Measurements from ENCODE around the gene UEVLD. TPM values are rescaled to one million over a fixed set of nuclear protein-coding genes. Genes with fewer than 3 reads are reported as not detected.
"Not testable (repeated sequence)": the region's sequence is repeated elsewhere in the genome, so short reads cannot be mapped to it uniquely, and the experiment has no call there.

Gene UEVLD
- total RNA-seq, 4 donors from 2014 or later, result 19.5 to 37.9 (median 35.4) TPM

DNA sequence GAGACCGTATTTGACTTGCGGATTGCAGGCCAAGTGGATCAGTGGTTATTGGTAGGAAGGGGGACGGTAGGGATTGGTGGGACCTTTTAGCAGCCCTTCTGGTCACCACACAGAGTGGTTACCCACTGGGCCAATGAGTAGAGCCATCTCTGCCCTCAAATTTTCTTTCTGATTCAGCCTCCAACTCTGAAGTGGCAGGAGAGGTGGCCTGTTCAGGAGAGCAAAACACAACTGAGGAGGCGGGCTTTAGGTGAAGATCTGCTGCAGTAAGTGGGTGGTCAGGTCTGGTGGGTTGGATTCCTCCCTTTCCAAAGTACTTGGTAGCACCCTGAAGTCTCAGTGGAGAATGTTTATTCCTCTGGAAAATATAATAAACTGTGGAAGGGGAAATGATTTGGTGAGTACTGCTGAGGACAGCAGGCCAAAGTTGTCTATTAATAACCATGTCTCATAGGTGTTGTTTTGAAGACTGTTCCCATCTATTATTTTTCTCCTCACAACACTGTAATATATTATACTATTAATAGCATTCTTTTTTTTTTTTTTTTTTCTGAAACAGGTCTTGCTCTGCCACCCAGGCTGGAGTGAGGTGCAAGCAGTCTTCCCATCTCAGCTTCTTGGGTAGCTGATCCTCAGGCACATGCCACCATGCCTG lies 12.5 kb upstream of the UEVLD start:
- no peaks in the 10 kb centered on the region for H3K36me3 ChIP-seq
- intact Hi-C loops (cut with DNase I), result no loop called here

DNA sequence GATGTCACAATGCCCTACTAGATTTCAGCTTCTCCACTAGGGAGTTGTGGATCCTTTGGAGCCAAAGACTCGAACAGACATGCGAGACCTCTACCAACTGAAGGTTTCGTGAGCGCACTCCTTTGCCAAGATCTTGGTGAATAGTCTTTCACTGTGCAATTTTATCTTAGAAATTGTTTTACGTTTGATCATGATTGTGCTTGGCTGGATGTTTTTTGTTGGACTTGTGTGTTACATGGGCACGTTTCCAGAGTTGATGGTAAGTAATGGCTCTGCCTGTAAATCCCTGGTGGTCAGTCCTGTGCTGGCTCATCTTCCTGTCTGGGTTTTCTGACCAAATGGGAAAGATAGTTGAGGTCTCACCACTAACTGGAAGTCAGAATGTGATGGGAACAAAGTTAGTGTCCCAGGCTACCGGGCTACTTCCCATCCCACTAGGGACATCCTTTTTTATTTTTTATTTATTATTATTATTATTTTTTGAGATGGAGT lies 11.3 kb upstream of the UEVLD start, which contains the start of gene MISFA:
TSS of gene MISFA (plus strand) at position 51 of the 492 bp plus-strand sequence. CDS start at position 191, 140 bp downstream.
- no peak for DNase-seq

More for the DNA sequence above, 12.5 kb upstream of the UEVLD start:
- Histone ChIP-seq H3K4me3 (replicated peaks in 1 of 3) (no peak overlapping the region), H3K27ac (no peak overlapping the region), H3K4me1 (no peaks in the 10 kb centered on the region), H3K9me3 (no peaks in the 10 kb centered on the region), H3K27me3 (no peaks in the 10 kb centered on the region)
- DNase-seq, result no peak
- TF ChIP-seq, protein P1, sequence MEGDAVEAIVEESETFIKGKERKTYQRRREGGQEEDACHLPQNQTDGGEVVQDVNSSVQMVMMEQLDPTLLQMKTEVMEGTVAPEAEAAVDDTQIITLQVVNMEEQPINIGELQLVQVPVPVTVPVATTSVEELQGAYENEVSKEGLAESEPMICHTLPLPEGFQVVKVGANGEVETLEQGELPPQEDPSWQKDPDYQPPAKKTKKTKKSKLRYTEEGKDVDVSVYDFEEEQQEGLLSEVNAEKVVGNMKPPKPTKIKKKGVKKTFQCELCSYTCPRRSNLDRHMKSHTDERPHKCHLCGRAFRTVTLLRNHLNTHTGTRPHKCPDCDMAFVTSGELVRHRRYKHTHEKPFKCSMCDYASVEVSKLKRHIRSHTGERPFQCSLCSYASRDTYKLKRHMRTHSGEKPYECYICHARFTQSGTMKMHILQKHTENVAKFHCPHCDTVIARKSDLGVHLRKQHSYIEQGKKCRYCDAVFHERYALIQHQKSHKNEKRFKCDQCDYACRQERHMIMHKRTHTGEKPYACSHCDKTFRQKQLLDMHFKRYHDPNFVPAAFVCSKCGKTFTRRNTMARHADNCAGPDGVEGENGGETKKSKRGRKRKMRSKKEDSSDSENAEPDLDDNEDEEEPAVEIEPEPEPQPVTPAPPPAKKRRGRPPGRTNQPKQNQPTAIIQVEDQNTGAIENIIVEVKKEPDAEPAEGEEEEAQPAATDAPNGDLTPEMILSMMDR (IDR thresholded peaks at IDR 0.05), result no peak
- TF ChIP-seq POLR2A (IDR thresholded peaks at IDR 0.05), result no peak
- WGBS, 2 donors, result 85 to 98% methylated on average over 4 of the region's 4 CpGs

DNA sequence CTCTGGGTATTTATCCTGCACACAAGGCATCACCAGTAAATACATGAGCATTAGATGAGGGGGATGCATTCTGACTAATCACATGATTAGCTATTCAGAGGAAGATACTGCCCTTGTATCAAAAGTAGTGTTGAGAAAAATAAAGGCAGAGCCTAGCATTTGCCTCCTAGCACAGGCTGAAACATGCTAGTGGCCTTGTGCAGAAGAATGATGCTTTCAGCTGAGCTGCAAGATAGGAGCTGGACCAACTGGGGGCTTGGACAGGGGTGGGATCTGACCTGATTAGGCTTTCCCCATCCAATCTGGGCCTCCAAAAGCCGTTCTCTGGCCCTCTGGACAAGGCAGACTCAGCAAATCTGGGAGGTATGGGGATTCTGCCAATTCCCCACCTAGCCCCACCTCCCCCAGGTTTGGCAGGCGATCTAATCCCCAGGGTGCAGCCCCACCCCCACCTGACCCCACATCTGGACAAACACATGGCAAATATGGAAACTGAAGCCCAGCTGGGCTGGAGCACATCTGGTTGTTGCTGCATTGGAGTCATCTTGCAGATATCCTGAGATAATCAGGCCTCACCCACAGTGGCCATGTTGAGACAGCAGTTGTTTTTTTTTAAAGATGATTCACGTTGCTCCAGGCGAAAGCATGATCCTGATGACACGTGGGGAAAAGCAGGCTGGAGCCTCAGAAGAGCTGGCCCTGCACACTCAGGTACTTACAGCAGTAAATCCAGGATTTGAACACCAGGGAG lies 6.6 kb upstream of the UEVLD start:
- H3K36me3 ChIP-seq, result no peaks in the 10 kb centered on the region
- 56 to 74% methylated on average over 3 to 5 of the region's 5 CpGs for WGBS, 2 donors
- H3K4me3 ChIP-seq (replicated peaks in 1 of 3), result no peak overlapping the region
- no peak for TF ChIP-seq POLR2A (IDR thresholded peaks at IDR 0.05)
- TF ChIP-seq, protein P1 (IDR thresholded peaks at IDR 0.05), result no peak
- no peak overlapping the region for H3K27ac ChIP-seq
- DNase-seq, result no peak
- intact Hi-C loops (cut with DNase I), result no loop called here
- peaks cover 0 to under 1% of the 10 kb centered on the region in 2 donors for H3K4me1 ChIP-seq
- H3K27me3 ChIP-seq, result no peaks in the 10 kb centered on the region
- no peaks in the 10 kb centered on the region for H3K9me3 ChIP-seq

More for the DNA sequence above, 11.3 kb upstream of the UEVLD start, which contains the start of gene MISFA:
- TF ChIP-seq, protein P1 (IDR thresholded peaks at IDR 0.05), result no peak
- TF ChIP-seq POLR2A (IDR thresholded peaks at IDR 0.05), result no peak
- no peak within 1 kb of the TSS for H3K27ac ChIP-seq
- no peaks in the 10 kb centered on the region for H3K4me1 ChIP-seq
- no peak within 1 kb of the TSS for H3K4me3 ChIP-seq (replicated peaks in 1 of 3)
- H3K9me3 ChIP-seq, result no peaks in the 10 kb centered on the region
- WGBS, 2 donors, result 83 to 94% methylated on average over 7 of the region's 7 CpGs
- no peaks in the 10 kb centered on the region for H3K36me3 ChIP-seq
- intact Hi-C loops (cut with DNase I), result no loop called here
- no peaks in the 10 kb centered on the region for H3K27me3 ChIP-seq

DNA sequence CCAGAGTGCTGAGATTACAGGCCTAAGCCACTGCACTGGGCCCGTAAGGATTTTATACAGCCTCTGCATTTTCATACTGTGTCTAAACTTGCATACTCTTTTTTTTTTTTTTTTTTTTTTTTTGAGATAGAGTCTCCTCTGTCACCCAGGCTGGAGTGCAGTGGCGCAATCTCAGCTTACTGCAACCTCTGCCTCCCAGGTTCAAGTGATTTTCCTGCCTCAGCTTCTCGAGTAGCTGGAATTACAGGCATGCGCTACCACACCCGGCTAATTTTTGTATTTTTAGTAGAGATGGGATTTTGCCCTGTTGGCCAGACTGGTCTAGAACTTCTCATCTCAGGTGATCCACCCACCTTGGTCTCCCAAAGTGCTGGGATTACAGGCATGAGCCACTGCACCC lies 5.6 kb upstream of the UEVLD start:
- H3K27me3 ChIP-seq; H3K4me3 ChIP-seq (replicated peaks in 1 of 3); H3K9me3 ChIP-seq; intact Hi-C loops (cut with DNase I); H3K36me3 ChIP-seq; H3K27ac ChIP-seq: not testable (repeated sequence)
- peak; percentile 35 to 40 for DNase-seq
- H3K4me1 ChIP-seq, result peaks cover 6 to 10% of the 10 kb centered on the region in 2 donors
- 58 to 63% methylated on average over 5 of the region's 5 CpGs for WGBS, 2 donors

DNA sequence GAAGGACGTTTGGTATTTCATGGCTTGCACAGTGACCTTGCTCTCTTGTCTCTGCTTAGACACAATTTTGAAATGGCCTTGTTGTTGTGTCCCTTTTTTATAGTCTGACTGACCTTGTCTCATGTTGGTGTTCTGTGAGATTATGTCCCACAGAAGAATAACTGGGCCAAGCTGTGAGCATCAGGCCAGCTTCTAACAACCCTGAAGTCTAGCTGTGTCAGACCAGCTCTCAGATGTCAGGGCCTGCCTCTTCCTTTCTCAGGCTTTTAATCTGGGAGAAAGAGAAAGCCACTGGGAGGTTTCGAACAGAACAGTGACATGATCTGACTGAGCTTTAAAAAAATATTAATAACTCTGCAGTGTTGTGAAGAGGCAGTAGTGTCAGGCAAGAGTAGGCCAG lies 2.0 kb upstream of the UEVLD start:
- intact Hi-C loops (cut with DNase I), result no loop called here
- peaks cover 9 to 15% of the 10 kb centered on the region in 2 donors for H3K4me1 ChIP-seq

More for the DNA sequence above, 2.0 kb upstream of the UEVLD start:
- no peaks in the 10 kb centered on the region for H3K9me3 ChIP-seq
- no peak for DNase-seq
- WGBS, 2 donors, result 58 to 75% methylated on average over 2 of the region's 2 CpGs
- no peak overlapping the region for H3K4me3 ChIP-seq (replicated peaks in 1 of 3)
- no peaks in the 10 kb centered on the region for H3K27me3 ChIP-seq
- TF ChIP-seq, protein P1 (IDR thresholded peaks at IDR 0.05), result no peak
- no peak for TF ChIP-seq POLR2A (IDR thresholded peaks at IDR 0.05)
- no peak overlapping the region for H3K27ac ChIP-seq
- H3K36me3 ChIP-seq, result no peaks in the 10 kb centered on the region
